Measurements from ENCODE around the gene WNT9A.

WNT9A gene

GRCh38 chr1:227948493-227949260 is 945 bp upstream of the WNT9A start:
- no peak for DNase-seq
- peak overlapping the region; percentile 59 for H3K4me3 Mint-ChIP-seq
- no peaks in the 10 kb centered on the region for H3K36me3 Mint-ChIP-seq
- H3K27ac Mint-ChIP-seq, result no peak overlapping the region
- CTCF ChIA-PET, result interaction anchor here (0.7 to 1.2 kb wide), 5 partner anchors 184 to 468 kb away, joined by 3 to 5 read pairs (median 3); no protein-coding TSS in a partner anchor
- no peaks in the 10 kb centered on the region for H3K9me3 Mint-ChIP-seq
- peaks cover 15% of the 10 kb centered on the region for H3K4me1 Mint-ChIP-seq
- peaks cover 88% of the 10 kb centered on the region for H3K27me3 Mint-ChIP-seq

GRCh38 chr1:227947386-227947675 is 401 bp downstream of the WNT9A start:
- Mint-ChIP-seq H3K9me3 (no peaks in the 10 kb centered on the region), H3K27ac (no peak overlapping the region), H3K4me1 (peaks cover 15% of the 10 kb centered on the region), H3K36me3 (no peaks in the 10 kb centered on the region), H3K27me3 (peaks cover 81% of the 10 kb centered on the region), H3K4me3 (peak overlapping the region; percentile 66)
- DNase-seq, result no peak
- CTCF ChIA-PET, result interaction anchor here (0.7 to 0.8 kb wide), 2 partner anchors 97 to 185 kb away, joined by 3 to 4 read pairs; no protein-coding TSS in a partner anchor

GRCh38 chr1:227946624-227947385 is 927 bp downstream of the WNT9A start:
- H3K27ac Mint-ChIP-seq, result no peak overlapping the region
- peaks cover 15% of the 10 kb centered on the region for H3K4me1 Mint-ChIP-seq
- DNase-seq, result peak; percentile 74
- H3K36me3 Mint-ChIP-seq, result no peaks in the 10 kb centered on the region
- peak overlapping the region; percentile 66 for H3K4me3 Mint-ChIP-seq
- CTCF ChIA-PET, result interaction anchor here (0.7 to 1.3 kb wide), 3 partner anchors 98 to 185 kb away, joined by 3 to 10 read pairs (median 4); no protein-coding TSS in a partner anchor
- H3K9me3 Mint-ChIP-seq, result no peaks in the 10 kb centered on the region
- H3K27me3 Mint-ChIP-seq, result peaks cover 79% of the 10 kb centered on the region

GRCh38 chr1:227945891-227946623 is 1.7 kb downstream of the WNT9A start:
- H3K36me3 Mint-ChIP-seq, result no peaks in the 10 kb centered on the region
- CTCF ChIA-PET, result interaction anchor here (1.3 kb wide), 1 partner anchor 184 kb away, joined by 10 read pairs; no protein-coding TSS in a partner anchor
- DNase-seq, result no peak
- peak overlapping the region; percentile 54 for H3K4me3 Mint-ChIP-seq
- H3K27ac Mint-ChIP-seq, result peak overlapping the region; percentile 65
- H3K27me3 Mint-ChIP-seq, result peaks cover 78% of the 10 kb centered on the region
- H3K9me3 Mint-ChIP-seq, result no peaks in the 10 kb centered on the region
- peaks cover 15% of the 10 kb centered on the region for H3K4me1 Mint-ChIP-seq

GRCh38 chr1:227944931-227945890 is 2.5 kb downstream of the WNT9A start:
- Mint-ChIP-seq H3K27me3 (peaks cover 72% of the 10 kb centered on the region), H3K9me3 (no peaks in the 10 kb centered on the region), H3K27ac (no peak overlapping the region), H3K4me3 (no peak overlapping the region), H3K36me3 (no peaks in the 10 kb centered on the region), H3K4me1 (peaks cover 15% of the 10 kb centered on the region)
- DNase-seq, result no peak
- CTCF ChIA-PET, result interaction anchor here (1.3 kb wide), 1 partner anchor 183 kb away, joined by 10 read pairs; no protein-coding TSS in a partner anchor

GRCh38 chr1:227944090-227944930 is 3.4 kb downstream of the WNT9A start:
- CTCF ChIA-PET, result no interaction called here
- Mint-ChIP-seq H3K4me1 (peaks cover 15% of the 10 kb centered on the region), H3K27me3 (peaks cover 63% of the 10 kb centered on the region), H3K4me3 (no peak overlapping the region), H3K9me3 (no peaks in the 10 kb centered on the region), H3K36me3 (no peaks in the 10 kb centered on the region), H3K27ac (no peak overlapping the region)
- no peak for DNase-seq

GRCh38 chr1:227943381-227944089 is 4.2 kb downstream of the WNT9A start:
- CTCF ChIA-PET, result no interaction called here
- DNase-seq, result no peak
- Mint-ChIP-seq H3K36me3 (no peaks in the 10 kb centered on the region), H3K27me3 (peaks cover 55% of the 10 kb centered on the region), H3K4me1 (peaks cover 14% of the 10 kb centered on the region), H3K9me3 (no peaks in the 10 kb centered on the region), H3K4me3 (no peak overlapping the region), H3K27ac (no peak overlapping the region)

- Mint-ChIP-seq H3K27me3 (peaks cover 48% of the 10 kb centered on the region), H3K36me3 (no peaks in the 10 kb centered on the region), H3K4me1 (peaks cover 11% of the 10 kb centered on the region), H3K4me3 (no peak overlapping the region), H3K9me3 (no peaks in the 10 kb centered on the region), H3K27ac (no peak overlapping the region)
- DNase-seq, result peak; percentile 17
- CTCF ChIA-PET, result no interaction called here
Measured at GRCh38 chr1:227942716-227943261, 4.9 kb downstream of the WNT9A start.

- no peaks in the 10 kb centered on the region for H3K36me3 Mint-ChIP-seq
- peak; percentile 19 for DNase-seq
- CTCF ChIA-PET, result interaction anchor here (0.7 kb wide), 1 partner anchor 11 kb away, joined by 3 read pairs; no protein-coding TSS in a partner anchor
- no peak overlapping the region for H3K4me3 Mint-ChIP-seq
- peaks cover 45% of the 10 kb centered on the region for H3K27me3 Mint-ChIP-seq
- H3K27ac Mint-ChIP-seq, result no peak overlapping the region
- no peaks in the 10 kb centered on the region for H3K9me3 Mint-ChIP-seq
- peaks cover 9% of the 10 kb centered on the region for H3K4me1 Mint-ChIP-seq
Measured at GRCh38 chr1:227942021-227942715, 5.6 kb downstream of the WNT9A start.

GRCh38 chr1:227941509-227942020 is 6.2 kb downstream of the WNT9A start:
- CTCF ChIA-PET, result interaction anchor here (0.7 kb wide), 1 partner anchor 12 kb away, joined by 3 read pairs; no protein-coding TSS in a partner anchor
- H3K4me3 Mint-ChIP-seq, result no peak overlapping the region
- peaks cover 39% of the 10 kb centered on the region for H3K27me3 Mint-ChIP-seq
- no peaks in the 10 kb centered on the region for H3K36me3 Mint-ChIP-seq
- H3K27ac Mint-ChIP-seq, result no peak overlapping the region
- DNase-seq, result peak; percentile 15
- peaks cover 8% of the 10 kb centered on the region for H3K4me1 Mint-ChIP-seq
- H3K9me3 Mint-ChIP-seq, result no peaks in the 10 kb centered on the region

- Mint-ChIP-seq H3K4me1 (peaks cover under 1% of the 10 kb centered on the region), H3K36me3 (no peaks in the 10 kb centered on the region), H3K9me3 (no peaks in the 10 kb centered on the region), H3K27ac (no peak overlapping the region), H3K4me3 (no peak overlapping the region), H3K27me3 (peaks cover 31% of the 10 kb centered on the region)
- CTCF ChIA-PET, result no interaction called here
- peak; percentile 15 for DNase-seq
Measured at GRCh38 chr1:227940791-227941241, 6.9 kb downstream of the WNT9A start.

Data from activated naive CD4-positive, alpha-beta T cell treated with anti-CD3 and anti-CD28 coated beads, Interleukin-2, amount 10 ng/mL, durations not matched to agents 7 days and 5 days (primary cell).